Osteoblast (primary cell): Measurements from ENCODE around the gene KBTBD13. TPM values are rescaled to one million over a fixed set of nuclear protein-coding genes. Genes with fewer than 3 reads are reported as not detected.

ENCODE experiments used
- DNase-seq: peaks from one replicate; pipeline ENCODE4 v3.0.0; 2011; ENCODE audit warnings: low spot score, mixed read lengths; ENCODE audit not compliant: insufficient read length; ENCODE audit errors: missing footprints
- H2AFZ ChIP-seq: 2 replicates; pipeline ENCODE4 v1.6.0; 2011; ENCODE audit warnings: mild to moderate bottlenecking, low read length
- H3K27ac ChIP-seq: 2 replicates; pipeline ENCODE4 v1.5.1; 2011; ENCODE audit warnings: mild to moderate bottlenecking, low read depth, low read length, moderate library complexity
- H3K27me3 ChIP-seq: 2 replicates; pipeline ENCODE4 v1.6.0; 2012; ENCODE audit warnings: mild to moderate bottlenecking, control low read depth, inconsistent platforms, low read length, moderate library complexity; ENCODE audit not compliant: insufficient read depth
- H3K36me3 ChIP-seq: 2 replicates; pipeline ENCODE4 v1.5.1; 2011; ENCODE audit warnings: mild to moderate bottlenecking, low read length, control low read depth, moderate library complexity; ENCODE audit not compliant: insufficient read depth
- H3K4me1 ChIP-seq: 2 replicates; pipeline ENCODE4 v1.5.1; 2011; ENCODE audit warnings: mild to moderate bottlenecking, low read length, control low read depth, moderate library complexity; ENCODE audit not compliant: insufficient read depth
- H3K4me2 ChIP-seq: 2 replicates; pipeline ENCODE4 v1.6.0; 2011; ENCODE audit warnings: mild to moderate bottlenecking, low read length; ENCODE audit not compliant: insufficient read depth
- H3K4me3 ChIP-seq: fragments of 200-600 bp; sonication (generic); 3 replicates; pipeline ENCODE4 v1.5.1; 2012; ENCODE audit warnings: mild to moderate bottlenecking, low read length, inconsistent platforms; ENCODE audit not compliant: insufficient read depth
- H3K79me2 ChIP-seq: 2 replicates; pipeline ENCODE4 v1.6.0; 2012; ENCODE audit warnings: mild to moderate bottlenecking, low read length, control low read depth, inconsistent platforms; ENCODE audit not compliant: insufficient read depth
- H3K9me3 ChIP-seq: 2 replicates; pipeline ENCODE4 v1.5.1; 2011; ENCODE audit warnings: low read depth, low read length, control low read depth
- H4K20me1 ChIP-seq: 2 replicates; pipeline ENCODE4 v1.6.0; 2012; ENCODE audit warnings: mild to moderate bottlenecking, low read length, control low read depth; ENCODE audit not compliant: insufficient read depth
- total RNA-seq: library from RNA; depleted of rRNA; stranded (reverse); fragments of >200 nt; gene quantifications from 2 replicates; pipeline ENCODE4 v1.2.3, GENCODE V29; 2012
- TF ChIP-seq, protein P1 (sequence below): IDR thresholded peaks from 2 replicates; pipeline ENCODE4 v1.5.1; 2011; ENCODE audit warnings: mild to moderate bottlenecking, low read depth, low read length, moderate library complexity; ENCODE audit errors: extremely low read depth

Gene KBTBD13
- total RNA-seq, 1 donor = not detected

DNA sequence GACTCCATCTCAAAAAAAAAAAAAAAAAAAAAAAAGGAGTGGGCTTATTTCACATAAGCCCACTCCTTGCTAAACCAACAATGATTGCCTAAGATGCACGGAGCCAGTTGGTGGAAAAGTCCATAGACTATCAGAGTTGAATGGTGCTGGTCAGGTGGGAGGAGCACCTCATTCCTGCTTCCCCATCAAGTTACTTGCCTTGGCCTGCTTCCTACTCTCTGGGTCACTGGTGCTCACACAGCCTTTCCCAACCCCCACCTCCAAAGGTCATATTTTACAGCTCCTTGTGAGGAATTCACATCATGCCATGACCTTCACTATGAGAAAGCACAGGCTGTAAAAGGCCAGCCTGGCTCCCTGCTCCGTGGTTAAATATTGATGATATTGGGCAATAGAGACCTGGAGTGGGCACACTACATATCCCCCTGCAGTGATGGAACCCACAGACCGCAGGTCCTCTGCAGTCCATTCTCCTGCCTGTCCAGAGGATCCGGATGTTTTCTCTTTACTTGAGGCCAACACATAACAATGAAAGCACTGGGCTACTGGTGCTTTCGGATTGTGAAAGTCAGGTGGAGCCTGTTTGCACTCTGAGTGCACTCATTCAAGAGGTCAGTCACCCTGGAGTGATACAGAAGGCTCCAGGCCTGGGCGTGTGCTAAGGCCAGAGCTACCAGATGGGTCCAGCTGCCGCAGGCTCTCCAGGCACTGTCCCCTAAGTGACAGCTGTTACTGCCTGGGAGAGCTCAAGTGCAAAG, 31.6 kb upstream of the KBTBD13 start, which contains the start of gene SLC51B:
Gene SLC51B (plus strand): TSS at position 664 of the 758 bp plus-strand sequence. CDS start 4,618 bp downstream, outside the sequence.
- Histone ChIP-seq H3K9me3 (no peaks in the 10 kb centered on the region), H3K36me3 (no peaks in the 10 kb centered on the region), H3K27me3 (no peaks in the 10 kb centered on the region), H3K27ac (no peak within 1 kb of the TSS), H3K79me2 (no peaks in the 10 kb centered on the region), H2AFZ (no peak within 1 kb of the TSS), H3K4me3 (no peak within 1 kb of the TSS), H3K4me1 (peaks cover 23% of the 10 kb centered on the region), H4K20me1 (no peaks in the 10 kb centered on the region), H3K4me2 (no peak within 1 kb of the TSS)
- DNase-seq = no peak
- TF ChIP-seq, protein P1, sequence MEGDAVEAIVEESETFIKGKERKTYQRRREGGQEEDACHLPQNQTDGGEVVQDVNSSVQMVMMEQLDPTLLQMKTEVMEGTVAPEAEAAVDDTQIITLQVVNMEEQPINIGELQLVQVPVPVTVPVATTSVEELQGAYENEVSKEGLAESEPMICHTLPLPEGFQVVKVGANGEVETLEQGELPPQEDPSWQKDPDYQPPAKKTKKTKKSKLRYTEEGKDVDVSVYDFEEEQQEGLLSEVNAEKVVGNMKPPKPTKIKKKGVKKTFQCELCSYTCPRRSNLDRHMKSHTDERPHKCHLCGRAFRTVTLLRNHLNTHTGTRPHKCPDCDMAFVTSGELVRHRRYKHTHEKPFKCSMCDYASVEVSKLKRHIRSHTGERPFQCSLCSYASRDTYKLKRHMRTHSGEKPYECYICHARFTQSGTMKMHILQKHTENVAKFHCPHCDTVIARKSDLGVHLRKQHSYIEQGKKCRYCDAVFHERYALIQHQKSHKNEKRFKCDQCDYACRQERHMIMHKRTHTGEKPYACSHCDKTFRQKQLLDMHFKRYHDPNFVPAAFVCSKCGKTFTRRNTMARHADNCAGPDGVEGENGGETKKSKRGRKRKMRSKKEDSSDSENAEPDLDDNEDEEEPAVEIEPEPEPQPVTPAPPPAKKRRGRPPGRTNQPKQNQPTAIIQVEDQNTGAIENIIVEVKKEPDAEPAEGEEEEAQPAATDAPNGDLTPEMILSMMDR = no peak

DNA sequence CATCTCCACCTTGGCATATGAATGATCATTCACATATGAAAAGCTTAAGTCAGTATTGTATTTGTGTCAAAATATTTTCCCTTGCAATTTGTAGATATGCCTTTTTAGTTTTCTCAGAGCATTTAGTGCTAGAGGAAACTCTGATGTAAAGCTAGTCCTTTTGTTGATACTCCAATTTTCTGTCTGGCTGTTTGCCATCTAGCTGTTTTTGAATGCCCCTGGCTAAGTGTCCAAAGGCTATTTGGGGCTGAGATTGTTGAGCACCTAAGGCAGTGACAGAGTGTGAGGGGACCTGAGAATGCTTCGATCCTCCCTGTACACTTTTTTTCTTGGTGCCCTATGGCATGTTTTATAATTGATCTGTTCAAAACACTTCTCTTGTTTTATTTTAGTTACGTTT, 28.3 kb upstream of the KBTBD13 start:
- peaks cover 19% of the 10 kb centered on the region for H3K4me1 ChIP-seq
- H2AFZ ChIP-seq = no peak overlapping the region
- H3K36me3 ChIP-seq = no peaks in the 10 kb centered on the region
- no peaks in the 10 kb centered on the region for H3K79me2 ChIP-seq
- no peak overlapping the region for H3K4me3 ChIP-seq
- no peak overlapping the region for H3K4me2 ChIP-seq
- no peaks in the 10 kb centered on the region for H3K27me3 ChIP-seq
- no peaks in the 10 kb centered on the region for H4K20me1 ChIP-seq
- no peak overlapping the region for H3K27ac ChIP-seq
- DNase-seq = no peak
- no peaks in the 10 kb centered on the region for H3K9me3 ChIP-seq
- TF ChIP-seq, protein P1 = no peak

DNA sequence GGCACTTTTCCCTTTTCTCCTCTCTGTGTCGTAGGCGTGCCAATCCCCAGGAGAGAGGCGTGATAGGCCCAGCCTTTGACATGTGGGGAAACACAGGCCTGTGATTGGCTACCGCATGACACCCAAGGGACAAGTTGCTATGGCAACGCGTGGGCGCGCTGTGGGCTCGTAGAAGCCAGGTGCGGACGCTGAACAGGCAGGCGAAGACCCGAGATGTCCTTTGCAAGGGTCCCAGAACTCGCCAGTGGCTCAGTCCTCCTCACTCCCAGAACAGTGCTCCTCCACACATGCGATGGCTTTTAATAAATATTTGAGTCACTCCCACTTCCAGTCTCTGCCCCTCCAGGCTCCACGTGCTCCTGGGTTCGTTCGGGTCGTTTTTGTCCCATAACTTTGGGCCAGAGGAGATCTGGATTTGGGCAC, 27.1 kb upstream of the KBTBD13 start:
- no peaks in the 10 kb centered on the region for H3K36me3 ChIP-seq
- H3K4me3 ChIP-seq = peak overlapping the region; percentile 54
- no peaks in the 10 kb centered on the region for H3K9me3 ChIP-seq
- peaks cover 12% of the 10 kb centered on the region for H3K4me1 ChIP-seq
- no peaks in the 10 kb centered on the region for H4K20me1 ChIP-seq
- DNase-seq = peak; percentile 96
- H3K79me2 ChIP-seq = no peaks in the 10 kb centered on the region
- no peaks in the 10 kb centered on the region for H3K27me3 ChIP-seq
- H3K27ac ChIP-seq = no peak overlapping the region
- peak overlapping the region; percentile 46 for H2AFZ ChIP-seq
- peak overlapping the region; percentile 81 for H3K4me2 ChIP-seq
- TF ChIP-seq, protein P1 = no peak

DNA sequence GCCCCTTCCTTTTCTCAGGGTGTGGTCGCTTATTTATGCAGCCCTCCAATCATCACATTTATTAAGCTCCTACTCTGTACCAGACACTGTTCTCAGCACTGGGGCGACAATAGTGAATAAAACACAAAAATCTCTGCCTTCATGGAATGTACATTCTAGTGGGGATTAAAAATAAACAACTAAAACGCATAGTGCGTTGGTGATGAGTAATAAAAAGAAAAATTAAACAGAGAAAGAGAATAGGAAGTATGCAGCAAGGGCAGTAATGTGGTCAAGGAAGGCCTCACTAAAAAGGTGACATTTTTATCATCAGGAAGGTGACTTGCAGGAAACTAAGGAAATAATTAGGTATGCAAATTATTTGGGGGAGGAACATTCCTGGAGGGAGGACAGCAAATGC, 26.3 kb upstream of the KBTBD13 start:
- Histone ChIP-seq H3K79me2 (no peaks in the 10 kb centered on the region), H3K9me3 (no peaks in the 10 kb centered on the region), H4K20me1 (no peaks in the 10 kb centered on the region), H2AFZ (no peak overlapping the region), H3K4me3 (no peak overlapping the region), H3K4me1 (peaks cover 6% of the 10 kb centered on the region), H3K27me3 (no peaks in the 10 kb centered on the region), H3K27ac (no peak overlapping the region), H3K36me3 (no peaks in the 10 kb centered on the region), H3K4me2 (no peak overlapping the region)
- TF ChIP-seq, protein P1 = no peak
- no peak for DNase-seq
